ENCODE results near the gene METTL22. TPM values are rescaled to one million over a fixed set of nuclear protein-coding genes. Genes with fewer than 3 reads are reported as not detected.

Gene METTL22
- polyA plus RNA-seq, 1 donor from 2014 or later: 51.3 TPM

DNA sequence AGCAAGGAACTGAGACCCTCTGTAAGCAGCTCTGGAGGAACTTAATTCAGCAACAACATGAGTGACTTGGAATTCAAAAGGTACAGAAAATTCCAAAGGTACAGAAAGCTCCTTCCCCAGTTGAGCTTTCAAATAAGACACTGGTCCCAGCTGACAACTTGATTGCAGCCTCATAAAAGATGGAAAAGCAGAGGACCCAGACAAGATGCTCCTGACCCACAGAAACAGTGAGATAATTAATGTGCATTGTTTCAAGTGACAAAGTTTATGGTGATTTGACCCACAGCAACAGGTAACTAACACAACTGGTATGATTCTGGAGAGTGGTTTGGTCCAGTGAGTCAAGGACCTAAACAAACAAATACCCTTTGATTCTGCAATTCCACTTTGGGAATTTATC, 15.9 kb upstream of the METTL22 start:
- no peaks in the 10 kb centered on the region for H3K36me3 ChIP-seq (ENCODE audit: insufficient read depth, low read length)
- H3K9ac ChIP-seq (ENCODE audit: low read length): no peak overlapping the region
- H3K9me2 ChIP-seq (ENCODE audit: insufficient read depth, low read length): no peaks in the 10 kb centered on the region
- H3K4me2 ChIP-seq (ENCODE audit: low read length): no peak overlapping the region
- no peaks in the 10 kb centered on the region for H4K20me1 ChIP-seq (ENCODE audit: insufficient read depth)
- H3K4me3 ChIP-seq (ENCODE audit: low read length): no peak overlapping the region
- H3K79me2 ChIP-seq (replicated peaks; ENCODE audit: insufficient read depth, low read length): no peaks in the 10 kb centered on the region
- no peak overlapping the region for H3K27ac ChIP-seq (ENCODE audit: low read length)
- H3K27me3 ChIP-seq (ENCODE audit: insufficient read depth, low read depth, low read length): no peaks in the 10 kb centered on the region
- H3F3A ChIP-seq (ENCODE audit: insufficient read depth, low read length, poor library complexity, severe bottlenecking): no peaks in the 10 kb centered on the region
- H3K9me3 ChIP-seq (ENCODE audit: low read length): no peaks in the 10 kb centered on the region
- TF ChIP-seq RAD21 (conservative IDR thresholded peaks at IDR 0.05) (no peak), SMC3 (conservative IDR thresholded peaks at IDR 0.05; ENCODE audit: poor library complexity) (no peak), MXI1 (conservative IDR thresholded peaks at IDR 0.05; ENCODE audit: poor library complexity, severe bottlenecking) (no peak), EP300 (conservative IDR thresholded peaks at IDR 0.05; ENCODE audit: poor library complexity, severe bottlenecking) (no peak), POLR2AphosphoS5 (IDR thresholded peaks at IDR 0.05) (no peak), EZH2 (IDR thresholded peaks at IDR 0.05; ENCODE audit: borderline replicate concordance, insufficient read depth, low read length, poor library complexity, severe bottlenecking) (no peak), TAF1 (IDR thresholded peaks at IDR 0.05; ENCODE audit: low read depth) (no peak), REST (IDR thresholded peaks at IDR 0.05; ENCODE audit: borderline replicate concordance) (no peak)
- TF ChIP-seq, protein P1, sequence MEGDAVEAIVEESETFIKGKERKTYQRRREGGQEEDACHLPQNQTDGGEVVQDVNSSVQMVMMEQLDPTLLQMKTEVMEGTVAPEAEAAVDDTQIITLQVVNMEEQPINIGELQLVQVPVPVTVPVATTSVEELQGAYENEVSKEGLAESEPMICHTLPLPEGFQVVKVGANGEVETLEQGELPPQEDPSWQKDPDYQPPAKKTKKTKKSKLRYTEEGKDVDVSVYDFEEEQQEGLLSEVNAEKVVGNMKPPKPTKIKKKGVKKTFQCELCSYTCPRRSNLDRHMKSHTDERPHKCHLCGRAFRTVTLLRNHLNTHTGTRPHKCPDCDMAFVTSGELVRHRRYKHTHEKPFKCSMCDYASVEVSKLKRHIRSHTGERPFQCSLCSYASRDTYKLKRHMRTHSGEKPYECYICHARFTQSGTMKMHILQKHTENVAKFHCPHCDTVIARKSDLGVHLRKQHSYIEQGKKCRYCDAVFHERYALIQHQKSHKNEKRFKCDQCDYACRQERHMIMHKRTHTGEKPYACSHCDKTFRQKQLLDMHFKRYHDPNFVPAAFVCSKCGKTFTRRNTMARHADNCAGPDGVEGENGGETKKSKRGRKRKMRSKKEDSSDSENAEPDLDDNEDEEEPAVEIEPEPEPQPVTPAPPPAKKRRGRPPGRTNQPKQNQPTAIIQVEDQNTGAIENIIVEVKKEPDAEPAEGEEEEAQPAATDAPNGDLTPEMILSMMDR (IDR thresholded peaks at IDR 0.05; ENCODE audit: poor library complexity, severe bottlenecking): no peak
- no peak overlapping the region for H2AFZ ChIP-seq (ENCODE audit: low read depth, low read length)

DNA sequence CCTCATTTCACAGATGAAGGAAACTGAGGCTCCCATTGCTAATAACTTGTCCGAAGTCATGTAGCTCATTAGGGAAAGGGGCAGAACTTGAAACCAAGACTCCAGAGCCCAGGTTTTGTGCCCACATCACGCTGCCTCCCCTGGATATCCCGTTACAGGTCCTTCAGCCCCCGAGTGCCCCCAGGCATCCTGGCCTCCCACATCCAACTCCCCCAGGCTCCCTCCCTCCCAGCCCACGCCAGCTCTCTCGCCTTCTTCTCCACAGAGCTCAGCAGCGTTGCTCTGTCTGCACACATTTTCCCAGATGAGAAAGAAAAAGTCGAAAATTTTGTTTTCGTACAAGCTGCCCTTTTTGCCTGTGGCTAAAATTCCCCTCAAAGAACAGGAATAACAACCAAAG, 14.3 kb upstream of the METTL22 start:
- Histone ChIP-seq H3K79me2 (replicated peaks; ENCODE audit: insufficient read depth, low read length) (no peaks in the 10 kb centered on the region), H3K9ac (ENCODE audit: low read length) (no peak overlapping the region), H3K27ac (ENCODE audit: low read length) (no peak overlapping the region), H4K20me1 (ENCODE audit: insufficient read depth) (no peaks in the 10 kb centered on the region), H3K4me3 (ENCODE audit: low read length) (no peak overlapping the region), H3F3A (ENCODE audit: insufficient read depth, low read length, poor library complexity, severe bottlenecking) (no peaks in the 10 kb centered on the region), H3K9me2 (ENCODE audit: insufficient read depth, low read length) (no peaks in the 10 kb centered on the region), H3K27me3 (ENCODE audit: insufficient read depth, low read depth, low read length) (no peaks in the 10 kb centered on the region), H3K4me2 (ENCODE audit: low read length) (no peak overlapping the region), H3K36me3 (ENCODE audit: insufficient read depth, low read length) (no peaks in the 10 kb centered on the region), H2AFZ (ENCODE audit: low read depth, low read length) (no peak overlapping the region), H3K9me3 (ENCODE audit: low read length) (no peaks in the 10 kb centered on the region)
- TF ChIP-seq SMC3 (conservative IDR thresholded peaks at IDR 0.05; ENCODE audit: poor library complexity): no peak
- TF ChIP-seq, protein P1 (IDR thresholded peaks at IDR 0.05; ENCODE audit: poor library complexity, severe bottlenecking): no peak
- TF ChIP-seq EP300 (conservative IDR thresholded peaks at IDR 0.05; ENCODE audit: poor library complexity, severe bottlenecking): no peak
